ENCODE results near the gene CEP72.

DNA sequence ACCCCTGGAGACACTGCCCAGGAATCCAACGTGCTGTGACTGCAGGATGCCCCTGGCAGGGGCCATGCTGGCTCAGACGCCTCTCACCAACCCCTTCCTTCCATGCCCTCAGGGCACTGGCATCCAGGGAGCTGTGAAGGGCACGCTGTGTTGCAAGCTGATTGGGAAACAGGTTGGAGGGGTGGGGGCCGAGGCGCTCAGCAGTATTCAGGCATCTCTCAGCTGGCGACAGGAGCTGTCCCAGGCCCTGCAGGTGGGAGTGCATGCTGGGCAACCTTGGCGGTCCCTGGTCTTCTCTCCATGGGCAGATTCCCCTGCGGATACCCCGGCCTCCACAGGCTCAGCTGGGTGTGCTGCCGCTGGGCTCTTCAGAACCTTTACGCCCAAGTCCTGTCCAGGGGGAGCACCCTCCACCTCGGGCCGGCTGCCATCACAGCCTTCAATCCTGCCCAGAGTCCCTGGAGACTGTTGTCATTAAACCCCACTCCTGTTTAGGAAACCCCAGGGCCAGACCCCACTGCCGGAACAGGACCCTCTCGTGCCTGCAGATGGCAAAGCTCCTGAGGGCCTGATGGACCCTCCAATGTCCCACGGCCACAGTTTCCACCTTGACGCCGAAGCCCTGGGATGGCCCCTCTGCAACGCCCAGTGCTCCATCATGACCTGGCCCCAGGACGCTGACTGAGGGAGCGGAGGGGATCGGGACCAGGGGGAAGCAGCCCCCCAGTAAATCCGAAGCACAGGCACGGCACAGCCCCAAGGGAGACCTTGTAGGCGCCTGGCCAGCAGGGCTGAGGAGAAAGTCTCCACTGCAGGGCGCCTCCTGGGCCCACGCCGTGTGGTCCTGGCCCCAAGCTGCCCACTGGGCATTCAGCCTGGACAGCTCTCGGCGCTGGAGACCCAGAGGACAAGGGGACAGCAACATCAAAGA lies 71.7 kb downstream of the CEP72 start:
- TF ChIP-seq CTCF (IDR thresholded peaks at IDR 0.05; ENCODE audit: low read depth, low read length, missing input control) (no peak), MAX (IDR thresholded peaks at IDR 0.05) (no peak), JUND (IDR thresholded peaks at IDR 0.05) (no peak), YY1 (IDR thresholded peaks at IDR 0.05) (no peak), EGR1 (IDR thresholded peaks at IDR 0.05; ENCODE audit: low read depth in 2 of 2) (no peak), REST (IDR thresholded peaks at IDR 0.05) (no peak), GABPA (IDR thresholded peaks at IDR 0.05 in 1 of 2, conservative IDR thresholded peaks at IDR 0.05 in 1 of 2) (no peak), ATF3 (IDR thresholded peaks at IDR 0.05) (no peak), SP1 (IDR thresholded peaks at IDR 0.05) (no peak), RXRA (IDR thresholded peaks at IDR 0.05) (no peak)
